ENCODE results near the gene CDH22. TPM values are rescaled to one million over a fixed set of nuclear protein-coding genes. Genes with fewer than 3 reads are reported as not detected.
A peak's percentile ranks its signal among the peaks of the same experiment; 100 is the strongest.

CDH22 gene
- total and polyA plus RNA-seq, 2 donors (not counting 1 experiment from before 2014, with no cell fraction given): not detected

DNA sequence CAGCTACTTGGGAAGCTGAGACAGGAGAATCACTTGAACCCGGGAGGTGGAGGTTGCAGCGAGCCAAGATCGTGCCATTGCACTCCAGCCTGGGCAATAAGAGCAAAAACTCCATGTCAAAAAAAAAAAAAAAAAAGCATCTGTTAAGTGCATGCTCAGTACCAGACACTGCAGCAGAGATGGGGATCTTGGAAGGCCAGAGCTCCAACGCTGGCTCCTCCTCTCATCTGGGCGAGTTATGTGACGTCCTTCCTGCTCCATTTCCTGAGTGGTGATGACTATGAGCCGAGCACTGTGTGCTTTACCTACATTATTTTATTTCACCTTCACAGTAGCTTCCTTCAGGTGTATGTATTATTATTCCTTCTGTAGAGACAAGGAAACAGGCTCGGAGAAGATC, 38.5 kb upstream of the CDH22 start:
- no peak for TF ChIP-seq EZH2 (IDR thresholded peaks at IDR 0.05; ENCODE audit: borderline replicate concordance, insufficient read depth, low read depth, low read length, poor library complexity, severe bottlenecking)
- TF ChIP-seq, protein P1, sequence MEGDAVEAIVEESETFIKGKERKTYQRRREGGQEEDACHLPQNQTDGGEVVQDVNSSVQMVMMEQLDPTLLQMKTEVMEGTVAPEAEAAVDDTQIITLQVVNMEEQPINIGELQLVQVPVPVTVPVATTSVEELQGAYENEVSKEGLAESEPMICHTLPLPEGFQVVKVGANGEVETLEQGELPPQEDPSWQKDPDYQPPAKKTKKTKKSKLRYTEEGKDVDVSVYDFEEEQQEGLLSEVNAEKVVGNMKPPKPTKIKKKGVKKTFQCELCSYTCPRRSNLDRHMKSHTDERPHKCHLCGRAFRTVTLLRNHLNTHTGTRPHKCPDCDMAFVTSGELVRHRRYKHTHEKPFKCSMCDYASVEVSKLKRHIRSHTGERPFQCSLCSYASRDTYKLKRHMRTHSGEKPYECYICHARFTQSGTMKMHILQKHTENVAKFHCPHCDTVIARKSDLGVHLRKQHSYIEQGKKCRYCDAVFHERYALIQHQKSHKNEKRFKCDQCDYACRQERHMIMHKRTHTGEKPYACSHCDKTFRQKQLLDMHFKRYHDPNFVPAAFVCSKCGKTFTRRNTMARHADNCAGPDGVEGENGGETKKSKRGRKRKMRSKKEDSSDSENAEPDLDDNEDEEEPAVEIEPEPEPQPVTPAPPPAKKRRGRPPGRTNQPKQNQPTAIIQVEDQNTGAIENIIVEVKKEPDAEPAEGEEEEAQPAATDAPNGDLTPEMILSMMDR (IDR thresholded peaks at IDR 0.05): no peak
- Mint-ChIP-seq H3K4me3 (no peak overlapping the region), H3K4me1 (peaks cover 39% of the 10 kb centered on the region), H3K27me3 (peaks cover 11% of the 10 kb centered on the region), H3K27ac (no peak overlapping the region), H3K9me3 (ENCODE audit: insufficient read depth) (no peaks in the 10 kb centered on the region)
- ChIA-PET POLR2A (interaction anchor here (0.7 kb wide), 1 partner anchor 56 kb away, joined by 7 read pairs; no protein-coding TSS in a partner anchor), CTCF (interaction anchor here (1.2 to 1.3 kb wide), 3 partner anchors 22 to 61 kb away, joined by 3 read pairs; no protein-coding TSS in a partner anchor)
- H3K79me2 ChIP-seq (ENCODE audit: control insufficient read depth, insufficient read depth, low read length): peaks cover 3% of the 10 kb centered on the region
- no peak overlapping the region for H3K4me2 ChIP-seq (replicated peaks; ENCODE audit: low read depth, low read length, poor library complexity, severe bottlenecking)
- DNase-seq (no peak), ATAC-seq (ENCODE audit: low read depth) (no peak)
- H3K9ac ChIP-seq (ENCODE audit: low read length): no peak overlapping the region
- peaks cover 17% of the 10 kb centered on the region for H4K20me1 ChIP-seq (ENCODE audit: control insufficient read depth, insufficient read depth, low read length, poor library complexity, severe bottlenecking)
- H3K27me3 ChIP-seq (replicated peaks in 1 of 4; ENCODE audit: control extremely low read depth in 1 of 4, control insufficient read depth in 3 of 4, insufficient read depth in 4 of 4, low read length in 3 of 4): peaks cover 0 to 16% (median 8%) of the 10 kb centered on the region in 4 experiments
- intact Hi-C loops (cut with micrococcal nuclease): loop anchor here (5.0 to 10.0 kb wide), 2 partner anchors 214 to 322 kb away; partner anchors contain the start of gene SLC12A5
- H3K4me1 ChIP-seq (ENCODE audit: control insufficient read depth in 2 of 2, insufficient read depth in 2 of 2, low read length in 2 of 2): peaks cover 26 to 40% of the 10 kb centered on the region in 2 donors
- no peak overlapping the region for H3K27ac ChIP-seq (ENCODE audit: low read length in 2 of 2)
- no peak overlapping the region for H3K4me3 ChIP-seq (ENCODE audit: control extremely low read depth in 1 of 5, extremely low read depth in 1 of 5, insufficient read depth in 1 of 5, low read depth in 2 of 5, low read length in 4 of 5)
- peaks cover 0 to 32% of the 10 kb centered on the region in 2 experiments for H3K36me3 ChIP-seq (replicated peaks in 1 of 2; ENCODE audit: control extremely low read depth in 1 of 2, control insufficient read depth in 1 of 2, extremely low read depth in 1 of 2, insufficient read depth in 2 of 2, low read length in 1 of 2)
- 81% methylated on average over 4 of the region's 8 CpGs for WGBS (ENCODE audit: insufficient coverage)
- H3K9me3 ChIP-seq (ENCODE audit: control extremely low read depth in 1 of 3, control insufficient read depth in 2 of 3, insufficient read depth in 1 of 3, low read length in 2 of 3): no peaks in the 10 kb centered on the region
- no peak overlapping the region for H2AFZ ChIP-seq (ENCODE audit: insufficient read depth, low read depth, low read length, poor library complexity, severe bottlenecking)

DNA sequence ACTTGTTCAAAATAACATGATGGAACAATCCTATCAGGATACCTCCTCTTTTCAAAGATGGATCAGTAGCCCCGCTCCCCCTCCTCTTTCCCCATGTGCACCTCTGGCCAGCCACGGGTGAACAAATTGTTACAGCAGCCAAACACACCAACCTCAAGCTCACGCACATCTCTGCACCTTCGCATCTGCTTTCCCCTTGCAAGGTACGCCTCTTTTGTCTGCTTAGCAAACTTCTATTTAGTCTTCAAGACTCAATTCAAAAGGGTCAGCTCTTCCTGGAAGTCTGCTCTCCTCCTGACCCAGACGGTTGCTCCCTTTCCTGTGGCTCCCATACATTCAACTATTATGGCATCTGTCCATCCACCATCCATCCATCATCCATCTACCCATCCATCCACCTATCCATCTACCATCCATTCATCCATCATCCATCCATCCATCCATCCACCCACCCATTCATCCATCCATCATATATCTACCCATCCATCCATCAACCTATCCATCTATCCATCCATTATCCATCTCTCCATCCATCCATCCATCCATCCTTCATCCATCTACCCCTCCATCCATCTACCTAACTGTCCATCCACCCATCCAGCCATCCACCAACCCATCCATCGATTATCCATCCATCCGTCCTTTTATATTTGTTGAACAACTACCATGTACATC, 36.3 kb upstream of the CDH22 start:
- Histone ChIP-seq H3K27me3 (replicated peaks in 1 of 4; ENCODE audit: control extremely low read depth in 1 of 4, control insufficient read depth in 3 of 4, insufficient read depth in 4 of 4, low read length in 3 of 4) (peaks cover 0 to 28% (median 13%) of the 10 kb centered on the region in 4 experiments), H3K4me1 (ENCODE audit: control insufficient read depth in 2 of 2, insufficient read depth in 2 of 2, low read length in 2 of 2) (peaks cover 19 to 26% of the 10 kb centered on the region in 2 donors), H3K9ac (ENCODE audit: low read length) (no peak overlapping the region), H3K36me3 (replicated peaks in 1 of 2; ENCODE audit: control extremely low read depth in 1 of 2, control insufficient read depth in 1 of 2, extremely low read depth in 1 of 2, insufficient read depth in 2 of 2, low read length in 1 of 2) (peaks cover 0 to 15% of the 10 kb centered on the region in 2 experiments), H3K4me2 (replicated peaks; ENCODE audit: low read depth, low read length, poor library complexity, severe bottlenecking) (no peak overlapping the region), H3K79me2 (ENCODE audit: control insufficient read depth, insufficient read depth, low read length) (peaks cover 3% of the 10 kb centered on the region), H3K27ac (ENCODE audit: low read length in 2 of 2) (no peak overlapping the region), H4K20me1 (ENCODE audit: control insufficient read depth, insufficient read depth, low read length, poor library complexity, severe bottlenecking) (peaks cover 9% of the 10 kb centered on the region), H3K4me3 (ENCODE audit: control extremely low read depth in 1 of 5, extremely low read depth in 1 of 5, insufficient read depth in 1 of 5, low read depth in 2 of 5, low read length in 4 of 5) (no peak overlapping the region), H3K9me3 (ENCODE audit: control extremely low read depth in 1 of 3, control insufficient read depth in 2 of 3, insufficient read depth in 1 of 3, low read length in 2 of 3) (no peaks in the 10 kb centered on the region), H2AFZ (ENCODE audit: insufficient read depth, low read depth, low read length, poor library complexity, severe bottlenecking) (no peak overlapping the region)
- TF ChIP-seq, protein P1 (IDR thresholded peaks at IDR 0.05): no peak
- TF ChIP-seq EZH2 (IDR thresholded peaks at IDR 0.05; ENCODE audit: borderline replicate concordance, insufficient read depth, low read depth, low read length, poor library complexity, severe bottlenecking): no peak
- Mint-ChIP-seq H3K27ac (peak overlapping the region; percentile 8), H3K4me3 (no peak overlapping the region), H3K4me1 (peaks cover 27% of the 10 kb centered on the region), H3K27me3 (peaks cover 25% of the 10 kb centered on the region), H3K9me3 (ENCODE audit: insufficient read depth) (no peaks in the 10 kb centered on the region)
- no peak for DNase-seq
- intact Hi-C loops (cut with micrococcal nuclease): loop anchor here (5.0 to 10.0 kb wide), 2 partner anchors 212 to 320 kb away; partner anchors contain the start of gene SLC12A5
- CTCF ChIA-PET: no interaction called here
- no peak for ATAC-seq (ENCODE audit: low read depth)
- POLR2A ChIA-PET: no interaction called here
- 73% methylated on average over 8 of the region's 8 CpGs for WGBS (ENCODE audit: insufficient coverage)
